Kidney epithelial cell (primary cell): ENCODE data around the gene ARL14EPL. TPM values are rescaled to one million over a fixed set of nuclear protein-coding genes. Genes with fewer than 3 reads are reported as not detected.

Source experiments
- DNase-seq: peaks from one replicate; pipeline ENCODE4 v3.0.0-alpha.2; 2010; ENCODE audit warnings: low read depth
- H3K27me3 ChIP-seq: 2 replicates; pipeline ENCODE4 v1.6.0; 2011; ENCODE audit warnings: low read length; ENCODE audit not compliant: control insufficient read depth, insufficient read depth
- H3K36me3 ChIP-seq: 2 replicates; pipeline ENCODE4 v1.5.1; 2011; ENCODE audit warnings: low read length; ENCODE audit not compliant: control insufficient read depth, insufficient read depth
- H3K4me3 ChIP-seq: 2 replicates; pipeline ENCODE4 v1.5.1; 2011; ENCODE audit warnings: low read depth, mild to moderate bottlenecking, control low read depth, low read length
- total RNA-seq: library from RNA; depleted of rRNA; stranded (reverse); fragments of >200 nt; gene quantifications from 2 replicates; pipeline ENCODE4 v1.2.3, GENCODE V29; 2015
- TF ChIP-seq, protein P1 (sequence below): IDR thresholded peaks from 2 replicates; pipeline ENCODE4 v1.5.1; 2011; ENCODE audit warnings: mild to moderate bottlenecking, moderate library complexity, low read length, control low read depth, inconsistent platforms; ENCODE audit not compliant: insufficient read depth, poor library complexity, severe bottlenecking

ARL14EPL gene
- total RNA-seq, 1 donor from 2014 or later, result not detected

DNA sequence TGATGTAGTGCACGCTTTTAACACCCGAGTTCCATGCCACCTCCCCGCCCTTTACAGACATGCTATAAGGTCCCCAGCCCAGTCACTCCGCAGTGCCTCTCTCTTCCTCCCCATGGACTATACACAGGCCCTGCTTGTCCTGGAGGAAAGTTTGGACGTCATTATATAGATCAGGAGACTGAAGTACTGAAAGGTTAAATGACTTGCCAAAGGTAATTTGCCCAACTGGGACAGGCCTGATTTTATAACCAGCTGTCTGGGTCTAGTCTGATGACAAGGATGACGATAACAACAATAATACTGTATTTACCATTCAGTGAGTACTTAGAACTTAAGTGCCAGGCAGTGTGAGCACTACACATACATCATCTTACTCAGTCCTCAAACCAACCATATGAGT lies 36.9 kb upstream of the ARL14EPL start:
- no peak overlapping the region for H3K4me3 ChIP-seq
- H3K36me3 ChIP-seq, result no peaks in the 10 kb centered on the region
- no peak for DNase-seq
- H3K27me3 ChIP-seq, result no peaks in the 10 kb centered on the region
- TF ChIP-seq, protein P1, sequence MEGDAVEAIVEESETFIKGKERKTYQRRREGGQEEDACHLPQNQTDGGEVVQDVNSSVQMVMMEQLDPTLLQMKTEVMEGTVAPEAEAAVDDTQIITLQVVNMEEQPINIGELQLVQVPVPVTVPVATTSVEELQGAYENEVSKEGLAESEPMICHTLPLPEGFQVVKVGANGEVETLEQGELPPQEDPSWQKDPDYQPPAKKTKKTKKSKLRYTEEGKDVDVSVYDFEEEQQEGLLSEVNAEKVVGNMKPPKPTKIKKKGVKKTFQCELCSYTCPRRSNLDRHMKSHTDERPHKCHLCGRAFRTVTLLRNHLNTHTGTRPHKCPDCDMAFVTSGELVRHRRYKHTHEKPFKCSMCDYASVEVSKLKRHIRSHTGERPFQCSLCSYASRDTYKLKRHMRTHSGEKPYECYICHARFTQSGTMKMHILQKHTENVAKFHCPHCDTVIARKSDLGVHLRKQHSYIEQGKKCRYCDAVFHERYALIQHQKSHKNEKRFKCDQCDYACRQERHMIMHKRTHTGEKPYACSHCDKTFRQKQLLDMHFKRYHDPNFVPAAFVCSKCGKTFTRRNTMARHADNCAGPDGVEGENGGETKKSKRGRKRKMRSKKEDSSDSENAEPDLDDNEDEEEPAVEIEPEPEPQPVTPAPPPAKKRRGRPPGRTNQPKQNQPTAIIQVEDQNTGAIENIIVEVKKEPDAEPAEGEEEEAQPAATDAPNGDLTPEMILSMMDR, result no peak

- Histone ChIP-seq H3K36me3 (no peaks in the 10 kb centered on the region), H3K27me3 (no peaks in the 10 kb centered on the region), H3K4me3 (no peak overlapping the region)
- no peak for DNase-seq
- TF ChIP-seq, protein P1, result no peak
Measured at GRCh38 chr5:116002116-116002906, 30.0 kb upstream of the ARL14EPL start.

GRCh38 chr5:116004248-116004647 lies 28.0 kb upstream of the ARL14EPL start:
- H3K27me3 ChIP-seq, result no peaks in the 10 kb centered on the region
- no peak for DNase-seq
- no peak overlapping the region for H3K4me3 ChIP-seq
- no peaks in the 10 kb centered on the region for H3K36me3 ChIP-seq
- TF ChIP-seq, protein P1, result no peak

DNA sequence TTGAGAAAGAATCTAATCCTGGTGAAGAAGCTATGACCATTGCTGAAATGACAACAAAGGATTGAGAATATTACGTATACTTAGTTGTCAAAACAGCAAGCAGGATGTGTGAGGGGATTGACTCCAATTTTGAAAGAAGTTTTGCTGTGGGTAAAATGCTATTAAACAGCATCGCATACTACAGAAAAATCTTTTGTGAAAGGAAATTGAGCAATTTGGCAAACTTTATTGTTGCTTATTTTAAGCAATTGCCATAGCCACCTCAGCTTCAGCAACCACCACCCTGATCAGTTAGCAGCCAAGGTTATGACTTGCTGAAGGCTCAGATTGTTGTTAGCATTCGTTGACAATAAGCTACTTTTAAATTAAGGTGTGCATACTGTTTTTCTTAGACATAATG lies 22.5 kb upstream of the ARL14EPL start:
- H3K36me3 ChIP-seq, result no peaks in the 10 kb centered on the region
- H3K4me3 ChIP-seq, result no peak overlapping the region
- H3K27me3 ChIP-seq, result no peaks in the 10 kb centered on the region
- no peak for DNase-seq
- TF ChIP-seq, protein P1, result no peak

- TF ChIP-seq, protein P1, result no peak
- no peaks in the 10 kb centered on the region for H3K36me3 ChIP-seq
- no peaks in the 10 kb centered on the region for H3K27me3 ChIP-seq
- H3K4me3 ChIP-seq, result no peak overlapping the region
- no peak for DNase-seq
Measured at GRCh38 chr5:116011046-116011445, 21.2 kb upstream of the ARL14EPL start.
